Measurements from ENCODE around the gene MATN4. TPM values are rescaled to one million over a fixed set of nuclear protein-coding genes. Genes with fewer than 3 reads are reported as not detected.

Gene MATN4
- total and polyA plus RNA-seq, 4 donors, result 0.14 to 0.49 (median 0.35) TPM

DNA sequence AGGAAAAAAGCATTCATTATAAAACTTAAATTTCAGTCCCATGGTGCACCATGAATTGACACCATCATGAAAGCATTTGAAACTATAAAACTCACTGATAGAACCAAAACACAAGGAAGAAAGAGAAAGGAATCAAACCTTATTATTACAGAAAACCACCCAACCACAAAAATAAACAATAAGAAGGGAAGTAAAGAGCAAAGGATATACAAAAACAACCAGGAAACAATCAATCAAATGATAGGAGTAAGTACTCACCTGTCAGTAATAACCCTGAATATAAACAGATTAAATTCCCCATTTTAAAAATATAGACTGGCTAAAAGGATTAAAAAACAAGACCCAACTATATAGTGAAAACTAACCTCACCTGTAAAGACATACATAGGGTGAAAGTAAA lies 59.5 kb downstream of the MATN4 start:
- DNase-seq (no peak), ATAC-seq (ENCODE audit: insufficient read depth, low FRiP score) (no peak)
- Histone ChIP-seq H3K27me3 (ENCODE audit: control insufficient read depth in 3 of 3, insufficient read depth in 3 of 3, low read length in 2 of 3) (peaks cover 0 to 12% (median 2%) of the 10 kb centered on the region in 3 donors), H3K4me3 (no peak overlapping the region), H3K36me3 (ENCODE audit: control insufficient read depth in 4 of 4, insufficient read depth in 4 of 4, low read length in 4 of 4) (no peaks in the 10 kb centered on the region), H3K9ac (ENCODE audit: insufficient read depth in 1 of 2, low read length in 2 of 2) (no peak overlapping the region), H3K4me1 (ENCODE audit: control insufficient read depth in 5 of 5, insufficient read depth in 5 of 5, low read length in 5 of 5) (peaks cover 0 to 28% (median 8%) of the 10 kb centered on the region in 5 donors), H3K27ac (ENCODE audit: low read depth in 1 of 2, low read length in 1 of 2) (no peak overlapping the region), H3K9me3 (ENCODE audit: control insufficient read depth in 4 of 4, insufficient read depth in 3 of 4, low read length in 3 of 4) (no peaks in the 10 kb centered on the region)
- TF ChIP-seq, protein P1, sequence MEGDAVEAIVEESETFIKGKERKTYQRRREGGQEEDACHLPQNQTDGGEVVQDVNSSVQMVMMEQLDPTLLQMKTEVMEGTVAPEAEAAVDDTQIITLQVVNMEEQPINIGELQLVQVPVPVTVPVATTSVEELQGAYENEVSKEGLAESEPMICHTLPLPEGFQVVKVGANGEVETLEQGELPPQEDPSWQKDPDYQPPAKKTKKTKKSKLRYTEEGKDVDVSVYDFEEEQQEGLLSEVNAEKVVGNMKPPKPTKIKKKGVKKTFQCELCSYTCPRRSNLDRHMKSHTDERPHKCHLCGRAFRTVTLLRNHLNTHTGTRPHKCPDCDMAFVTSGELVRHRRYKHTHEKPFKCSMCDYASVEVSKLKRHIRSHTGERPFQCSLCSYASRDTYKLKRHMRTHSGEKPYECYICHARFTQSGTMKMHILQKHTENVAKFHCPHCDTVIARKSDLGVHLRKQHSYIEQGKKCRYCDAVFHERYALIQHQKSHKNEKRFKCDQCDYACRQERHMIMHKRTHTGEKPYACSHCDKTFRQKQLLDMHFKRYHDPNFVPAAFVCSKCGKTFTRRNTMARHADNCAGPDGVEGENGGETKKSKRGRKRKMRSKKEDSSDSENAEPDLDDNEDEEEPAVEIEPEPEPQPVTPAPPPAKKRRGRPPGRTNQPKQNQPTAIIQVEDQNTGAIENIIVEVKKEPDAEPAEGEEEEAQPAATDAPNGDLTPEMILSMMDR (IDR thresholded peaks at IDR 0.05; ENCODE audit: control extremely low read depth, extremely low read depth), result no peak

DNA sequence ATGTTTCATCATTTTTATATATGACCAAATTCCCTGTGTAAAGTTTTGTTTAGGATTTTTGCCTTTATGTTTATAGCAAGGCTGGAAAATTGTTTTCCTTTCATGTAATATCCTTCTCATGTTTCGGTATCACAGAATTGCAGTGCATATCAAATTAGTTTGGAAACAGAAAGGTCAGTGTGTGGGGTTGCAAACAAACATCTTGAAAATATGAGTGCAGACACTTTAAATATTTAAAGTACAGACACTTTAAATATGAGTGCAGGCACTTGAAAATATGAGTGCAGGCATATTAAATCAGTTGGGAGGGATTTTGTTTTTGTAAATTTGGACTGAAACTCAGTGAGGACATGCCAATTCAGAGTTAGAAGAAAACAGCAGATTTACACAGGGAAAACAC lies 60.2 kb downstream of the MATN4 start:
- ATAC-seq (ENCODE audit: insufficient read depth, low FRiP score), result no peak

DNA sequence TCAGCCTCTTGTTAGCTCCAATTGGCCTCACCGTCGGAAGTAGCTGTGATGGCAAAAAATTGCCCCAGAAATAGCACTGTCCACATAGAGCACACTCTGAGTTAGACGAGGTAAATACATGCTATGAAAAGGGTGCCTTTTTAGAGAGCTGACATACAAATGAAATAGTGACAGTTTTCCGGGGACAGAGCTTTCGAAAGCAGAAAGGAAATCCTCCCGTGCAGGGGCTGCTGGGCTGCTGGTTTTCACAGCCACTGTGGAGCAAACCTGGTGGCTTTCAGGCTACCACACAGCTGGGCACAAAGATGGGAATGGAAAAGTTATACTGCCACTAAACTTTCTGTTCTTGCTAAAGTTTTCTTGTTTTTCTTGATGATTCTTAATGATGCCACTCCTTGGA lies 62.0 kb downstream of the MATN4 start:
- Histone ChIP-seq H3K27me3 (ENCODE audit: control insufficient read depth in 3 of 3, insufficient read depth in 3 of 3, low read length in 2 of 3) (peaks cover 0 to 12% (median 2%) of the 10 kb centered on the region in 3 donors), H3K36me3 (ENCODE audit: control insufficient read depth in 4 of 4, insufficient read depth in 4 of 4, low read length in 4 of 4) (no peaks in the 10 kb centered on the region), H3K9ac (ENCODE audit: insufficient read depth in 1 of 2, low read length in 2 of 2) (no peak overlapping the region), H3K4me3 (no peak overlapping the region), H3K9me3 (ENCODE audit: control insufficient read depth in 4 of 4, insufficient read depth in 3 of 4, low read length in 3 of 4) (no peaks in the 10 kb centered on the region), H3K27ac (ENCODE audit: low read depth in 1 of 2, low read length in 1 of 2) (no peak overlapping the region), H3K4me1 (ENCODE audit: control insufficient read depth in 5 of 5, insufficient read depth in 5 of 5, low read length in 5 of 5) (peaks cover 0 to 12% (median 0%) of the 10 kb centered on the region in 5 donors)
- ATAC-seq (ENCODE audit: insufficient read depth, low FRiP score), result no peak
- WGBS, 2 donors, result 20 to 50% methylated on average over 6 of the region's 6 CpGs
- TF ChIP-seq, protein P1 (IDR thresholded peaks at IDR 0.05; ENCODE audit: control extremely low read depth, extremely low read depth), result no peak
- DNase-seq, result no peak

More for the DNA sequence above, 60.2 kb downstream of the MATN4 start:
- no peak overlapping the region for H3K27ac ChIP-seq (ENCODE audit: low read depth in 1 of 2, low read length in 1 of 2)
- no peak overlapping the region for H3K4me3 ChIP-seq
- no peaks in the 10 kb centered on the region for H3K9me3 ChIP-seq (ENCODE audit: control insufficient read depth in 4 of 4, insufficient read depth in 3 of 4, low read length in 3 of 4)
- 27 to 45% methylated on average over 1 of the region's 1 CpG for whole genome bisulfite sequencing, 2 donors
- no peaks in the 10 kb centered on the region for H3K36me3 ChIP-seq (ENCODE audit: control insufficient read depth in 4 of 4, insufficient read depth in 4 of 4, low read length in 4 of 4)
- TF ChIP-seq, protein P1 (IDR thresholded peaks at IDR 0.05; ENCODE audit: control extremely low read depth, extremely low read depth), result no peak
- peaks cover 0 to 12% (median 2%) of the 10 kb centered on the region in 3 donors for H3K27me3 ChIP-seq (ENCODE audit: control insufficient read depth in 3 of 3, insufficient read depth in 3 of 3, low read length in 2 of 3)
- H3K9ac ChIP-seq (ENCODE audit: insufficient read depth in 1 of 2, low read length in 2 of 2), result no peak overlapping the region
- DNase-seq, result peak in 2 of 3 donors; percentile 47 to 59
- peaks cover 0 to 28% (median 5%) of the 10 kb centered on the region in 5 donors for H3K4me1 ChIP-seq (ENCODE audit: control insufficient read depth in 5 of 5, insufficient read depth in 5 of 5, low read length in 5 of 5)

Other genes with a start within 250 kb of the MATN4 start
- gene KCNS1, start 207.2 kb downstream of the MATN4 start, total RNA-seq, result 1 to 10 TPM; 2.0 to 3.0 TPM
- gene KCNS1, start 207.2 kb downstream of the MATN4 start, polyA plus RNA-seq, result under 1 TPM; 0.45 to 0.51 TPM
- gene WFDC5, start 193.1 kb downstream of the MATN4 start, total RNA-seq, result not detected
- gene WFDC5, start 193.1 kb downstream of the MATN4 start, polyA plus RNA-seq, result under 1 TPM; 0.11 to 0.57 TPM
- gene WFDC12, start 183.8 kb downstream of the MATN4 start, total RNA-seq, result 1 to 10 TPM in 1 of 2 donors, under 1 TPM in 1; 0.85 to 2.1 TPM
- gene WFDC12, start 183.8 kb downstream of the MATN4 start, polyA plus RNA-seq, result 1 to 10 TPM; 4.9 to 5.9 TPM
- gene PI3, start 133.4 kb downstream of the MATN4 start, total RNA-seq, result 10 to 100 TPM; 44.9 to 90.4 TPM
- gene PI3, start 133.4 kb downstream of the MATN4 start, polyA plus RNA-seq, result 100 to 1,000 TPM in 1 of 2 donors, 10 to 100 TPM in 1; 28.0 to 416 TPM
- gene SEMG1, start 101.3 kb downstream of the MATN4 start, total RNA-seq, result under 1 TPM in 1 of 2 donors, not detected in 1; 0.14 TPM
- not detected for gene SEMG1, start 101.3 kb downstream of the MATN4 start, polyA plus RNA-seq
- not detected for gene SEMG2, start 86.9 kb downstream of the MATN4 start, total RNA-seq
- not detected for gene SEMG2, start 86.9 kb downstream of the MATN4 start, polyA plus RNA-seq
- 1,000 to 10,000 TPM in 1 of 2 donors, 100 to 1,000 TPM in 1; 451 to 1,312 TPM for gene SLPI, start 53.7 kb downstream of the MATN4 start, total RNA-seq
- 1,000 to 10,000 TPM; 2,300 to 8,409 TPM for gene SLPI, start 53.7 kb downstream of the MATN4 start, polyA plus RNA-seq
- under 1 TPM in 1 of 2 donors, not detected in 1; 0.12 TPM for gene RBPJL, start 1.5 kb downstream of the MATN4 start, total RNA-seq
- gene RBPJL, start 1.5 kb downstream of the MATN4 start, polyA plus RNA-seq, result not detected
- 100 to 1,000 TPM; 250 to 313 TPM for gene SDC4, start 40.1 kb upstream of the MATN4 start, total RNA-seq
- gene SDC4, start 40.1 kb upstream of the MATN4 start, polyA plus RNA-seq, result 100 to 1,000 TPM; 239 to 258 TPM
- 10 to 100 TPM; 21.3 to 45.5 TPM for gene SYS1, start 54.9 kb upstream of the MATN4 start, total RNA-seq
- gene SYS1, start 54.9 kb upstream of the MATN4 start, polyA plus RNA-seq, result 10 to 100 TPM; 24.9 to 57.5 TPM
- gene TP53TG5, start 70.0 kb upstream of the MATN4 start, total RNA-seq, result not detected
- gene TP53TG5, start 70.0 kb upstream of the MATN4 start, polyA plus RNA-seq, result under 1 TPM; 0.03 to 0.28 TPM
- gene DBNDD2, start 100.0 kb upstream of the MATN4 start, total RNA-seq, result 10 to 100 TPM; 11.7 to 61.1 TPM
- gene DBNDD2, start 100.0 kb upstream of the MATN4 start, polyA plus RNA-seq, result 10 to 100 TPM; 54.6 to 75.4 TPM
- gene PIGT, start 107.8 kb upstream of the MATN4 start, total RNA-seq, result 100 to 1,000 TPM in 1 of 2 donors, 10 to 100 TPM in 1; 33.6 to 107 TPM
- 10 to 100 TPM; 71.6 to 73.0 TPM for gene PIGT, start 107.8 kb upstream of the MATN4 start, polyA plus RNA-seq
- gene WFDC2, start 161.5 kb upstream of the MATN4 start, total RNA-seq, result 100 to 1,000 TPM in 1 of 2 donors, 10 to 100 TPM in 1; 62.8 to 499 TPM
- gene WFDC2, start 161.5 kb upstream of the MATN4 start, polyA plus RNA-seq, result 1,000 to 10,000 TPM in 1 of 2 donors, 100 to 1,000 TPM in 1; 547 to 1,020 TPM
- gene SPINT3, start 207.3 kb upstream of the MATN4 start, total RNA-seq, result not detected
- under 1 TPM in 1 of 2 donors, not detected in 1; 0.18 TPM for gene SPINT3, start 207.3 kb upstream of the MATN4 start, polyA plus RNA-seq
- 1 to 10 TPM in 1 of 2 donors, not detected in 1; 2.3 TPM for gene WFDC6, start 231.2 kb upstream of the MATN4 start, total RNA-seq
- 1 to 10 TPM in 1 of 2 donors, under 1 TPM in 1; 0.24 to 1.0 TPM for gene WFDC6, start 231.2 kb upstream of the MATN4 start, polyA plus RNA-seq
- gene EPPIN, start 239.1 kb upstream of the MATN4 start, total RNA-seq, result 1 to 10 TPM in 1 of 2 donors, under 1 TPM in 1; 0.09 to 1.3 TPM
- gene EPPIN, start 239.1 kb upstream of the MATN4 start, polyA plus RNA-seq, result under 1 TPM; 0.13 to 0.53 TPM